ENCODE data around the gene DCAKD.
A peak's percentile ranks its signal among the peaks of the same experiment; 100 is the strongest.
"Not testable (repeated sequence)": the region's sequence is repeated elsewhere in the genome, so short reads cannot be mapped to it uniquely, and the experiment has no call there.

Gene DCAKD

DNA sequence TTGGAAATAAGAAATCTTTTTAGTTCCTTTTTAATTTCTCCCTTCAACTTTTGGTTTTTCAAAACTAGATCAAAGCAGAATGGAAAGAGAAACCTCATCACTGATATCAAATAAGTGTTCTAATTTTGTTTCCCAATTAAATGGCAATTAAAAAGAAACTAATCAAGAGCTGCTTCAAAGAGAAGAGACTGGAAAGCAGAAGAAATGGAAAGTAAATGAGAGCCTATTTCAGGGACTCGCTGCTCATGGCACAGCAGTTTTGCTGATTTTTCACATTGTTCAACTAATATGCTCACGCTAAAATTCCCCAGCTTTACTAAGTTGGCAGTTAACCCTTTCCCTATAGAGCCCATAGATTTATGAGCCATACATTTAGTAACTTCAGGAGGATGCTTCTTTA is 16.2 kb upstream of the DCAKD start:
- Histone ChIP-seq H3K27me3 (ENCODE audit: insufficient read depth, low read length) (no peaks in the 10 kb centered on the region), H3K36me3 (ENCODE audit: insufficient read depth, low read length) (no peaks in the 10 kb centered on the region), H3K4me1 (ENCODE audit: control insufficient read depth, insufficient read depth, low read length, unreplicated experiment) (peaks cover 13% of the 10 kb centered on the region), H3K27ac (ENCODE audit: low read depth, low read length) (0 out of 2 replicates have a peak overlapping the region, but pooled peaks have one; percentile 1), H3K79me2 (ENCODE audit: control insufficient read depth, insufficient read depth, low read length, unreplicated experiment) (peaks cover 67% of the 10 kb centered on the region), H3K4me3 (ENCODE audit: low read depth, low read length) (no peak overlapping the region), H2AFZ (ENCODE audit: low read length, unreplicated experiment) (no peak overlapping the region)

DNA sequence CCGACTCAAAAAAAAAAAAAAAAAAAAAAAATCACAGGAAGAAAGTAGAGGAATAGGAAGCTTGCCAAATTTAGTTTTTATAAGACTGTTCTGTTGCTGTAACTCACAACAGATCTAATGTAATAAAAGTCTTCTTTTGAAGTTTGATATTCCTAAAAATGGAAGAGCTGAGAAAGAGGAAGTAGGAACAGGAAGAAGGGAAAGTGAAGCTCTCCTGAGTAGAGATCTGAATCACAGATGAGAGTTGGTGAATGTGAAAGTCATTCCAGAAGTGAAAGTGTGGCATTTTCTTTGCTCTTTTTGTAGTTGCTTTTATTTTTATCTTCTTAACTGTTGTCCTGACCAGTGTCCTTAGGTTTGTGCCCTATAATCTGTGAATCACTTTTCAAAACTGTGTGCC is 11.8 kb upstream of the DCAKD start:
- Histone ChIP-seq H3K27me3 (ENCODE audit: insufficient read depth, low read length) (no peaks in the 10 kb centered on the region), H3K79me2 (ENCODE audit: control insufficient read depth, insufficient read depth, low read length, unreplicated experiment) (peaks cover 75% of the 10 kb centered on the region), H2AFZ (ENCODE audit: low read length, unreplicated experiment) (no peak overlapping the region), H3K4me1 (ENCODE audit: control insufficient read depth, insufficient read depth, low read length, unreplicated experiment) (peaks cover 19% of the 10 kb centered on the region), H3K27ac (ENCODE audit: low read depth, low read length) (0 out of 2 replicates have a peak overlapping the region, but pooled peaks have one; percentile 23), H3K4me3 (ENCODE audit: low read depth, low read length) (peak overlapping the region; percentile 54; the same call in 1 of the 2 replicates), H3K36me3 (ENCODE audit: insufficient read depth, low read length) (no peaks in the 10 kb centered on the region)

DNA sequence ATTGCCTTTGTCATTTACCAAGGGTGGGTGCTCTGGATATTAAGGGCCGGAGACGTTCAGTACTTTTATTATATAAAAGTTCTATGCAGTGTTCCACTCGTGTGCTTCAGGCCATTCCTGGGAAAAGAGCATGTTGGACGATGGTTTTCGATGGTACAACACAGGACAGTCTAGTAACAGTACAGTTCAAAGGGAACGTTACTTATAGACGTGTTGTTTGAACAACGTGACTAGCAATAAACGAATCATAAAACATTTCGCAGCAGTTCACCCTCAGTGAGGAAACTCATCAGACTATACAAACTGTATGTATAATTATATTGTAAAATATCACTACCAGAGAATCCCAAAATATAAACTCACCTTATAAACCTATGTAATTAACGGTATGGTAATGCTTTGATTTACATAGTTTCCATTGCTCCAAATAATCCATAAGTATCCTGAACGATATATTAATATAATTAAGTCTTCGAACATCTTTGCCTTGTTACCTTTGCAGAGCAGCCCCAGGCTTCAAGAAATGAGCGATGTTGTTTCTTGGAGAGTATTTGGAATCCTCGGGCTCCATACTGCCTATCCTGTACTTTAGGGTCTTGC is 10.3 kb upstream of the DCAKD start:
- Histone ChIP-seq H3K4me1 (ENCODE audit: control insufficient read depth, insufficient read depth, low read length, unreplicated experiment) (peaks cover 19% of the 10 kb centered on the region), H2AFZ (ENCODE audit: low read length, unreplicated experiment) (peak overlapping the region; percentile 78), H3K27ac (ENCODE audit: low read depth, low read length) (peak overlapping the region; percentile 89), H3K27me3 (ENCODE audit: insufficient read depth, low read length) (no peaks in the 10 kb centered on the region), H3K4me3 (ENCODE audit: low read depth, low read length) (peak overlapping the region; percentile 94), H3K36me3 (ENCODE audit: insufficient read depth, low read length) (no peaks in the 10 kb centered on the region), H3K79me2 (ENCODE audit: control insufficient read depth, insufficient read depth, low read length, unreplicated experiment) (peaks cover 64% of the 10 kb centered on the region)

DNA sequence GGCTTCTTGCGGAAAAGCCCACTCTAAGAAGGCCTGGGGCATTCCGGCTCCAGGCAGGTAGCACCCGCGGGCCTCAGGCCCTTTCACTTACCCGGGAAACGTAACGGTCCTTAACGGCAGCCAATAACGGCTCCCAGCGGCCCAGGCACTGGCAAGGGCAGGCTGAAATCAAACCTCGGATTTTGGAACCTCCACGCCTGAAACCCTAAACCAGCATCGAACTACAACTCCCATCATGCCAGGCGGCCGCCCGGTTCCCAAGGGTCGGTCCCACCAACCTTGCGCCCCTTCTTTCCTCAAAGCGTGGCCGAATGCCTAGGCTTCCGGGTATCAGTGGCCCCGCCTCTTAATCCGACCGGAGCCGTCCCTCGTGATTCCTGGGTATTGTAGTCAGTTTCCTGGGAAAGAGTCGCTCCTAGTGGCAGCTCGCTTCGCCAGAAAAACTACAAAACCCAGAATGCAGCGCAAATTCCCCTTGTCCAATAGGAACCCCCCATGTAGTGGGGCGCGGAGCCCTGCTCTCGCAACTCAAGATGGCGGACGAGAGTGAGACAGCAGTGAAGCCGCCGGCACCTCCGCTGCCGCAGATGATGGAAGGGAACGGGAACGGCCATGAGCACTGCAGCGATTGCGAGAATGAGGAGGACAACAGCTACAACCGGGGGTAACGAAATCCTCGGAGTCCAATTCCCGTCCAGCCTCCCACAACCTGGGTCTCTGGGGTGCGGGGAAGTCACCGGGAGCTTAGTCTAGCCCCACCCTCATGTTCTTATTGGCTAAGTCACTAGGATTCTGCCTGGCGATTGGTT is 9.6 kb upstream of the DCAKD start, which contains the start of gene NMT1:
Gene NMT1, plus strand, starts transcription at position 521 of the 809 bp plus-strand sequence. Its CDS starts 13 bp downstream, at position 534.
- peaks cover 61% of the 10 kb centered on the region for H3K79me2 ChIP-seq (ENCODE audit: control insufficient read depth, insufficient read depth, low read length, unreplicated experiment)

DNA sequence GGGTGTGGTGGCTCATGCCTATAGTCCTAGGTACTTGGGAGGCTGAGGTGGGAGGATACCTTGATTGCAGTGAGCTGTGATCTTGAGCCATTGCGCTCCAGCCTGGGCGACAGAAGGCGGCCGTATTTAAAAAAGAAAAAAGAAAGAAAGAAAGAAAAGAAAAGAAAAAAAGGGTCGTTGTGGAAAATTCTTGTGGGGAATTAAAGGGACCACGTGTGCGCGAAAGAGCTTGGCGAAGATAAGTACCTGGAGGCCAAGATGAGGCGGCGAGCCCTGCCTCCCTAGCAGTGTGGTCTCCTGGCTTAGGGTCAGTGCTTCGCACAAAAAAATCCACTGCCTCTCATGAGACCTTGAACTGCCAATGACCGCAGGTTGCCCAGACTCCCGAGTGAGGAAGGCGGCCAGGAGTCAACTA is 9.0 kb upstream of the DCAKD start:
- Histone ChIP-seq H3K4me3 (ENCODE audit: low read depth, low read length) (peak overlapping the region; percentile 94), H3K79me2 (ENCODE audit: control insufficient read depth, insufficient read depth, low read length, unreplicated experiment) (peaks cover 55% of the 10 kb centered on the region), H3K27me3 (ENCODE audit: insufficient read depth, low read length) (no peaks in the 10 kb centered on the region), H2AFZ (ENCODE audit: low read length, unreplicated experiment) (peak overlapping the region; percentile 93), H3K36me3 (ENCODE audit: insufficient read depth, low read length) (no peaks in the 10 kb centered on the region), H3K27ac (ENCODE audit: low read depth, low read length) (peak overlapping the region; percentile 44), H3K4me1 (ENCODE audit: control insufficient read depth, insufficient read depth, low read length, unreplicated experiment) (peaks cover 19% of the 10 kb centered on the region)

More for the DNA sequence above, 9.6 kb upstream of the DCAKD start, which contains the start of gene NMT1:
- Histone ChIP-seq H3K4me1 (ENCODE audit: control insufficient read depth, insufficient read depth, low read length, unreplicated experiment) (peaks cover 19% of the 10 kb centered on the region), H2AFZ (ENCODE audit: low read length, unreplicated experiment) (peak within 1 kb of the TSS; percentile 93), H3K27me3 (ENCODE audit: insufficient read depth, low read length) (no peaks in the 10 kb centered on the region), H3K4me3 (ENCODE audit: low read depth, low read length) (peak within 1 kb of the TSS; percentile 94), H3K36me3 (ENCODE audit: insufficient read depth, low read length) (no peaks in the 10 kb centered on the region), H3K27ac (ENCODE audit: low read depth, low read length) (peak within 1 kb of the TSS; percentile 89)

DNA sequence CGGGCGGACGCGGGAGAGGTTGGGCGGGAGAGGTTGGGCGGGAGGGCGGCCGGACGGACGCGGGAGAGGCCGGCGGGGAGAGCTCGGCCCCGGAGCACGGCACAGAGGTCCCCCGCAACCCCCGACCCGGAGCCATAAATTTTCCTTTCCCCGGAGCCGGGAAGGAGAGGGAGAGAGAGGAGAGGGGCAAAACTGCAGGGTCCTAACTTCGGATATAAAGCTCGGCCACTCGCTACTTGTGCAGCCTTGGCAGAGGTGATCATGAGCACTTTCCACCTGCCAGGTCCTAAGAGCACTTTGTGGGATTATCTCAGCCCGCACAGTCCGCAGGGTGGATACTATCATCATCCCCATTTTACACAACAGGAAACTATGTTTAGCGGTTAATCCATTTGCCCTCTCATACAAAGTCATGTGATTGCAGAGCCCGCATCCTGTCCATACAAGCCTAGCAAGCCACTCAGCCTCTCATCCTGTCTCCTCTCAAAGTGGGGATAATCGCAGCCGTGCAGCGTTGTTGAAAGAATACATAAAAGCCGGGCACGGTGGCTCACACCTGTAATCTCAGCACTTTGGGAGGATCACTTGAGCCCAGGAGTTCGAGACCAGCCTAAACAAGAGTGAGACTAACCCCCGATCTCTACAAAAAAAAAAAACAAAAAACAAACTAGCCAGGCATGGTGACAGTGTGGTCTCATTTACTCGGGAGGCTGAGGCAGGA is 780 bp upstream of the DCAKD start:
- Histone ChIP-seq H3K4me3 (ENCODE audit: low read depth, low read length) (peak overlapping the region; percentile 83), H3K36me3 (ENCODE audit: insufficient read depth, low read length) (no peaks in the 10 kb centered on the region), H3K79me2 (ENCODE audit: control insufficient read depth, insufficient read depth, low read length, unreplicated experiment) (peaks cover 34% of the 10 kb centered on the region), H2AFZ (ENCODE audit: low read length, unreplicated experiment) (peak overlapping the region; percentile 73), H3K27me3 (ENCODE audit: insufficient read depth, low read length) (no peaks in the 10 kb centered on the region), H3K4me1 (ENCODE audit: control insufficient read depth, insufficient read depth, low read length, unreplicated experiment) (peaks cover 15% of the 10 kb centered on the region), H3K27ac (ENCODE audit: low read depth, low read length) (peak overlapping the region; percentile 24; the same call in 1 of the 2 replicates)

DNA sequence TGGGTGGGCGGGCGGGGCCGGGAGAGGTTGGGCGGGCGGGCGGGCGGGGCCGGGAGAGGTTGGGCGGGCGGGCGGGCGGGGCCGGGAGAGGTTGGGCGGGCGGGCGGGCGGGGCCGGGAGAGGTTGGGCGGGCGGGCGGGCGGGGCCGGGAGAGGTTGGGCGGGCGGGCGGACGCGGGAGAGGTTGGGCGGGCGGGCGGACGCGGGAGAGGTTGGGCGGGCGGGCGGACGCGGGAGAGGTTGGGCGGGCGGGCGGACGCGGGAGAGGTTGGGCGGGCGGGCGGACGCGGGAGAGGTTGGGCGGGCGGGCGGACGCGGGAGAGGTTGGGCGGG is 254 bp upstream of the DCAKD start:
- 0 out of 2 replicates have a peak overlapping the region, but pooled peaks have one; percentile 83 for H3K4me3 ChIP-seq (ENCODE audit: low read depth, low read length)
- not testable (repeated sequence) for H3K27ac ChIP-seq (ENCODE audit: low read depth, low read length); H3K36me3 ChIP-seq (ENCODE audit: insufficient read depth, low read length); H2AFZ ChIP-seq (ENCODE audit: low read length, unreplicated experiment); H3K27me3 ChIP-seq (ENCODE audit: insufficient read depth, low read length)
- peaks cover 37% of the 10 kb centered on the region for H3K79me2 ChIP-seq (ENCODE audit: control insufficient read depth, insufficient read depth, low read length, unreplicated experiment)
- peaks cover 21% of the 10 kb centered on the region for H3K4me1 ChIP-seq (ENCODE audit: control insufficient read depth, insufficient read depth, low read length, unreplicated experiment)

DNA sequence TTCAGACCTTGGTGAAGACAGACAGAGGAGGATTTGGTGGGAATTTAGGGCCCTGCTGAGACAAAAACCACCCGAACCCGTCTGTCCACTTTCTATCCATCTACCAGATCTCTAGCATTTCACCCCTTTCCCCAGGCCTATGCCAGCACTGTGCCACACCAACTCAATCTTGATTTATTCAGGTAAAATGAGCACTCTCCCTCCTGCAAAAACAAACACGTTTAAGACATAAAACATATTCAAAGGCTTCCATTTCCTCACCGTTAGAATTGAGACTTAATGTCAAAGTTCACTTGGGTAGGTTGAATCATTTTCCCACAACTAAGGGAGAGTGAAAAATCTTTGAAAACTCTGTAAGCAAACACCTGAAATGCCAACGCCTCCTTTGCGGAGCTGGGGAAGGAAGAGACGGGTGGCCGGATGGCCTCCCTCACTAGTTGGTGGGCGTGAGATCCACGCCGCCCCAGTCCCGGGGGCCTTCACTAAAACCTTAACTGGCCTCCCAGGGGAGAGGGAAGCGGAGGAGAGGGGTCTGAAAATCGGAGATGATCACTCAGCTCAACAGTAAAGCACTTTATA is 862 bp downstream of the DCAKD start:
- Histone ChIP-seq H3K27me3 (ENCODE audit: insufficient read depth, low read length) (no peaks in the 10 kb centered on the region), H2AFZ (ENCODE audit: low read length, unreplicated experiment) (peak overlapping the region; percentile 23), H3K4me1 (ENCODE audit: control insufficient read depth, insufficient read depth, low read length, unreplicated experiment) (peaks cover 22% of the 10 kb centered on the region), H3K27ac (ENCODE audit: low read depth, low read length) (peak overlapping the region; percentile 90), H3K36me3 (ENCODE audit: insufficient read depth, low read length) (no peaks in the 10 kb centered on the region), H3K79me2 (ENCODE audit: control insufficient read depth, insufficient read depth, low read length, unreplicated experiment) (peaks cover 44% of the 10 kb centered on the region), H3K4me3 (ENCODE audit: low read depth, low read length) (peak overlapping the region; percentile 90)

DNA sequence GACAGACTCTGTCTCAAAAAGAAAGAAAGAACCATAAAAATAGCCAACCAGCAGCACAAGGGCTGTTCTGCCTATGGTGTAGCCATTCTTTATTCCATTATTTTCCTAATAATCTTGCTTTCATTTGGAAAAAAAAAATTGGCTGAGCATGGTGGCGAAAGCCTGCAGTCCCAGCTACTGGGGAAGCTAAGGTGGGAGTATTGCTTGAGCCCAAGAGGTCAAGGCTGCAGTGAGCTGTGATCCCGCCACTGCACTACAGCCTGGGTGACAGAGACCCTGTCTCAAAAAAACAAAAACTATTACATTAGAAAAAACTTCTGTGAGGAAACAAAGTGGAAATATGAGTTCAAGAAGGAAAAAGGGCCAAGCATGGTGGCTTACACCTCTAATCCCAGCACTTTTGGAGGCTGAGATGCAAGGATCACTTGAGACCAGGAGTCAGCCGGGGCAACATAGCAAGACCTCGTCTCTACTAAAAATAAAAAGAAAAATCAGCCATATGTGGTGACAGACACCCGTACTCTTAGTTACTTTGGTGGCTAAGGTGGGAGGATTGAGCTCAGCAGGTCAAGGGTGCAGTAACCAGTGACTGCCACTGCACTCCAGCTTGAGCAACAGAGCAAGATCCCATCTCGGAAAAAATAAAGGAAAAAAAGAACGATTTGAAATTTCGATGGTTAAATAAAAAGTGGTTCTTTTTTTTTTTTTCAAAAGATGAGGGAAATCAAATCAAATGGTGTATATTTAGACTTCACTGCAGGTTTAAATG is 2.5 kb downstream of the DCAKD start:
- Histone ChIP-seq H3K36me3 (ENCODE audit: insufficient read depth, low read length) (no peaks in the 10 kb centered on the region), H3K79me2 (ENCODE audit: control insufficient read depth, insufficient read depth, low read length, unreplicated experiment) (peaks cover 55% of the 10 kb centered on the region), H2AFZ (ENCODE audit: low read length, unreplicated experiment) (no peak overlapping the region), H3K4me1 (ENCODE audit: control insufficient read depth, insufficient read depth, low read length, unreplicated experiment) (peaks cover 22% of the 10 kb centered on the region), H3K4me3 (ENCODE audit: low read depth, low read length) (no peak overlapping the region), H3K27me3 (ENCODE audit: insufficient read depth, low read length) (no peaks in the 10 kb centered on the region), H3K27ac (ENCODE audit: low read depth, low read length) (no peak overlapping the region)
